GM12864 (cell line): ENCODE measurements around the gene CEP112.

Source experiments
- DNase-seq: peaks from one replicate; pipeline ENCODE4 v3.0.0-alpha.2; 2011; ENCODE audit warnings: low read depth
- H3K4me3 ChIP-seq: 2 replicates; pipeline ENCODE4 v1.5.1; 2011; ENCODE audit warnings: mild to moderate bottlenecking, low read depth, low read length, control low read depth
- CTCF ChIP-seq: IDR thresholded peaks from 2 replicates; pipeline ENCODE4 v1.5.1; 2011; ENCODE audit warnings: low read depth, mild to moderate bottlenecking, moderate library complexity, low read length, control low read depth, inconsistent platforms; ENCODE audit errors: missing control alignments

Gene CEP112

GRCh38 chr17:66191593-66192377, at the start of gene CEP112:
Gene CEP112, minus strand, starts transcription at chr17:66192133.
- TF ChIP-seq CTCF: no peak
- H3K4me3 ChIP-seq: peak within 1 kb of the TSS; percentile 58
- peak; percentile 15 for DNase-seq

- TF ChIP-seq CTCF: no peak
- no peak overlapping the region for H3K4me3 ChIP-seq
- DNase-seq: no peak
Observed at GRCh38 chr17:66240630-66241029, 48.7 kb upstream of the CEP112 start.

- TF ChIP-seq CTCF: no peak
- no peak for DNase-seq
- H3K4me3 ChIP-seq: no peak overlapping the region
Observed at GRCh38 chr17:66240013-66240412, 48.1 kb upstream of the CEP112 start.

- DNase-seq: no peak
- no peak overlapping the region for H3K4me3 ChIP-seq
- no peak for TF ChIP-seq CTCF
Observed at GRCh38 chr17:66235377-66235994, 43.6 kb upstream of the CEP112 start.

- no peak overlapping the region for H3K4me3 ChIP-seq
- no peak for DNase-seq
- TF ChIP-seq CTCF: no peak
Observed at GRCh38 chr17:66234611-66235010, 42.7 kb upstream of the CEP112 start.

- no peak for TF ChIP-seq CTCF
- no peak for DNase-seq
- no peak overlapping the region for H3K4me3 ChIP-seq
Observed at GRCh38 chr17:66233023-66233753, 41.3 kb upstream of the CEP112 start.
